A549 treated with GW870086 at 1 μM for 4 hours (cell line): ENCODE results near the gene NT5C1A. TPM values are rescaled to one million over a fixed set of nuclear protein-coding genes. Genes with fewer than 3 reads are reported as not detected.

ENCODE experiments used
- total RNA-seq: library from RNA; stranded (reverse); fragments of 200-300 nt; extraction: Qiagen RNA extraction; gene quantifications from 5 replicates; pipeline ENCODE4 v1.2.3, GENCODE V29; 2022; ENCODE audit warnings: low read depth

NT5C1A gene
- total RNA-seq, result not detected in 5 replicates

DNA sequence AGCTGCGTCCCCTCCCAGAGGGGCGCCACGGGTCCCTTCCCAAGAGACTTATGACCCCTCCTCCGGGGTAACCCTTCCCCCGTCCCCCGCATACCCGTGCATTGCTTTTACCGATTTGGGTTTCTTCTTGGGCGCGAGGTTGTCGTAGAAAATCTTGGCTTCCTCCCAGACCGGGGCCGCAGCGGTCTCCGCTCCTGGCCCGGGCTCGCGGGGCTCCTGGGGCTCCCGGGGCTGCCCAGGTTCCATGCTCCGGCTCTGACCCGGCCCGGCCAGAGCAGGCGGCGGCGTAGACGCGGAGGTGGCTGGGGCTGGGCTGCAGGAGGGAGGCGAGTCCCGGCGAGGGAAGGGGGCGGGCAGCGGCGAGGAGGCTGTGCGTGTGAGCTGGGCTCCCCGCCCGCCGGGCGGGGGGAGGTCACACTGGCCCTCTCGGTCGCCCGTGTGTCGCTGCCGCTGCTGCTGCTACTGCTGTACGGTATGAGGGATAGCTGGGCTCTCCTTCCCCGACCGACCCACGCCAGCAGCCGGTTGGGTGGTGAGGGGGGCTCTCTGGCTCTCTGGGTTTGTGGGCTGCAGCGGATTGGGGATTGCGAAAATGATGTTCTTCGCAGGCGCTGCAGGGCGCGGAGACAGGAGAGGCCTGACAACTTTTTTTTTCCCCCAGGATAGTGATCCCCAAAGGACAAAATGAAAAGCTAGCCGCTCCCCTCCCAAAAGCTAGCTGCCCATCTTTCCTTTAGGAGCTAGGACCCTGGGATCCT is at the start of gene NT5C1A:
NT5C1A (minus strand) TSS at position 315 of the 758 bp plus-strand sequence; CDS start at position 246, 69 bp downstream.

DNA sequence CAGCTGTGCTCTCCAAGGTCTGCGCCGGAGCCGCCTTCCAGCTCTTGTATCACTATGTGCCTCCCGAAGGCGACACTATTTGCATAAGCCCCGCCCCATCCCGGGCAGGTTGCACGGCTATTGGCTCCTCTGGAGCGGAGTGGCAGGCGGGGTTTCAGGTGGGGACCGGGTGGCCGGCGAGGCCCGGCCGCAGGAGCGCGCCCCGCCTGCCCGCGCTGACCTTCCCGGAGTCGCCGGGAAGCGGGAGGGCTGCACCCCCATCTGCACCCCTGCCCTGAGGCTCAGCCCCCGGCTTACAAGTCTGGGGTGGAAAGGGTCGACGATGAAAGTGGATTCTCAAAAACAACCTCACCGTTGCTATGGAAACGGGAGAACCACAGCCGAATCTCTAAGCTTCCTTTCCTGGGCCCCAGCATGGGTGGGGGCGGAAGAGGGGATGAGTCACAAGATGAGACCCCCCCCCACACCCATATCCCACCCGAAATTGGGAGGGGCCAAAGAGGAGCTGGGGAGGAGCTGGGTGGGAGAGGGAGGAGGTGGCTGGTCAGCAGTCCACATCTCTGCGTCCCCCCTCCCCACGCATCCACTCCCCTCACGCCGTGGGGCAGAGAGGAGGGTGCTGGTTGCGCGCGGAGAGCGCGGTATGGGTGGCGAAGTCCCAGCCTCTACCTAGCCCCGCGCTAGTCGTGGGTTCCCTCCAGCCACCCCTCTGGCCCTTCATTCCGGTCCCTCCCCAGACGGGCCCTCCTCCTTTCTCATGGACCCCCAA is 19.7 kb upstream of the NT5C1A start, which contains the start of gene HPCAL4:
HPCAL4 (minus strand) TSS at position 51 of the 769 bp plus-strand sequence. CDS start 6,830 bp downstream, outside the sequence.

DNA sequence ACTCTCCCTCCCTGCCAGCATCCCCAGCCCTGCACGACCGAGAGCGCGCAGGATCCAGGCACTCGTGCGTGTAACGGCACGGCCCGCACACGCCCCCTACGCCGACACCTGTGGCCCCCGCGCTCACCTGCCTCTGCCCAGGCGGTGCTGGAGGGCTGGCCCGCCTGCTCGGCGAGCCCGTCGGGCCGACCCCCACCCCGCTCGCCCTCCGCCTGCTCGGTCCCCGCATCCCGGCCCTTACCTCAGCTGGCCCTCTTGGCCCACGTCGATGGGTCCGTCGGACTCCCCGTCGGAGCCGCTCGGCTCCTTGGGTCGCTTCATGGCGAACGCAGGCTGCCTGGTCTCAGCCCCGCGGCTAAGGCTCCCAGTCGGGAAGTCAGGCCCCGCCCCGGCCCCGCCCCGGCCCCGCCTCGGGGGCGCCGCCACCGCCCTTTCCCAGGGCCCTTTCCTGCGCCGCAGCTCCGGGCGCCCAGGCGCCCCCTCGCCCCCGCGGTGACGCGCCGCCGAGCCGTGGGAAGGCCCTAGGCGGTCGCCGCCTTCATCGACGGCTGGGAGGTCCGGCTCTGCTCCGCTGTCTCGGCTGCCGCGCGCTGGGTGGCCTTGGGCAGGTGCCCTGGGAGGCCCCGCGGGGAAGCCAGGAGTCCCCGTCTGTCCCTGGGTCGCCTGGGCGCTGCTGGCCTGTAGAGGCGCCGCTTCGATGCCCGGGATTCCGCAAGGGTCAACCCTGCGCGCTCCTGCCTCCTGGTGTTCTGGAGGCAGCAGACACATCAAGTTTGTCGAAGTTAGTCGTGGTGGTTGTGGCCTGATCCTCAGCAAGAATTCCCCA is 32.4 kb downstream of the NT5C1A start, which contains the start of gene HEYL:
HEYL (minus strand) TSS at position 339 of the 826 bp plus-strand sequence; CDS start at position 321, 18 bp downstream.

Other genes starting within 250 kb of the NT5C1A start
- gene BMP8A, start 180.5 kb downstream of the NT5C1A start, total RNA-seq, result 0.13 to 0.31 TPM in 2 of 5 replicates, not detected in the others
- gene PABPC4, start 95.3 kb downstream of the NT5C1A start, total RNA-seq, result 127 to 155 TPM (median 137 TPM) in 5 replicates
- 2.9 to 3.6 TPM (median 3.0 TPM) in 5 replicates for gene HEYL, start 32.5 kb downstream of the NT5C1A start, total RNA-seq
- 0.30 to 0.36 TPM (median 0.34 TPM) in 5 replicates for gene HPCAL4, start 19.3 kb upstream of the NT5C1A start, total RNA-seq
- 40.7 to 42.9 TPM (median 41.6 TPM) in 5 replicates for gene PPIE, start 66.8 kb upstream of the NT5C1A start, total RNA-seq
- 0.49 to 0.97 TPM (median 0.63 TPM) in 5 replicates for gene OXCT2, start 99.2 kb upstream of the NT5C1A start, total RNA-seq
- 4.4 to 5.5 TPM (median 5.0 TPM) in 5 replicates for gene BMP8B, start 116.8 kb upstream of the NT5C1A start, total RNA-seq
- 13.7 to 17.7 TPM (median 16.3 TPM) in 5 replicates for gene TRIT1, start 211.4 kb upstream of the NT5C1A start, total RNA-seq
- gene MYCL, start 229.8 kb upstream of the NT5C1A start, total RNA-seq, result 1.3 to 1.7 TPM (median 1.5 TPM) in 5 replicates